Activated CD4-positive, alpha-beta T cell treated with anti-CD3 and anti-CD28 coated beads, Interleukin-2, amount 10 ng/mL, durations not matched to agents 7 days and 5 days (primary cell): ENCODE data around the gene TEX101. TPM values are rescaled to one million over a fixed set of nuclear protein-coding genes. Genes with fewer than 3 reads are reported as not detected.
"Not testable (repeated sequence)": the region's sequence is repeated elsewhere in the genome, so short reads cannot be mapped to it uniquely, and the experiment has no call there.

Experiments
- CTCF ChIA-PET: fragments of 350-600 bp; sonication (Branson Sonifier 250); formaldehyde crosslinking; loops from one replicate; lab custom pipeline; 2021; ENCODE audit warnings: antibody characterized with exemption; lab: Charles Lee
- POLR2A ChIA-PET: fragments of 350-600 bp; sonication (Branson Sonifier 250); formaldehyde crosslinking; loops from one replicate; lab custom pipeline; 2021; ENCODE audit warnings: antibody characterized with exemption; lab: Charles Lee
- DNase-seq: peaks from one replicate; pipeline ENCODE4 v3.0.0-alpha.2; 2020
- H3K27ac Mint-ChIP-seq: one replicate; pipeline ENCODE4 v1.8.0; 2021; ENCODE audit warnings: mild to moderate bottlenecking, moderate library complexity, mixed read lengths
- H3K27me3 Mint-ChIP-seq: one replicate; pipeline ENCODE4 v1.8.0; 2021; ENCODE audit warnings: mixed read lengths
- H3K36me3 Mint-ChIP-seq: one replicate; pipeline ENCODE4 v1.8.0; 2021; ENCODE audit warnings: low read depth, mixed read lengths
- H3K4me1 Mint-ChIP-seq: one replicate; pipeline ENCODE4 v1.8.0; 2021; ENCODE audit warnings: mixed read lengths
- H3K4me3 Mint-ChIP-seq: one replicate; pipeline ENCODE4 v1.8.0; 2021; ENCODE audit warnings: mild to moderate bottlenecking, moderate library complexity, mixed read lengths
- H3K9me3 Mint-ChIP-seq: one replicate; pipeline ENCODE4 v1.8.0; 2021; ENCODE audit warnings: mixed read lengths
- total RNA-seq, 2 experiments: library from RNA; stranded (reverse); gene quantifications; one replicate each; pipeline ENCODE4 v1.2.3, GENCODE V29; 2021

The TEX101 gene
- total RNA-seq, 2 experiments from 2014 or later: not detected

DNA sequence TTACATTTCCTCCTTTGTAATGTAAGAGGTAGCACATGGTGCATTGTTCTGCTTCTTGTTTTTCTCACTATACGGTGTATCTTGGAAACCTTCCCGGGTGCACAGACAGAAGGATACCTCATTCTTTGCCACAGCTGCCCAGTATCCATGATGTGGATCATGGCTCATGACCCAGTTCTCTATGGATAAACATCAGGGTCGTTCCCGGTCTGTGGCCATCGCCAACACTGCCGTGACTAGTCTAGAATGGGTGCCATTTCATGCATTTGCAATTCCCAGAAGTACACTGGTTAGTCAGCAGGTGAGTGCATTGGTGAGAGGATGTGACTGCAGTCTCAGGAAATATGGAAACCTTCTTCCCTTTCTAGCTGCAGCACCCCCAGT is 23.1 kb upstream of the TEX101 start:
- H3K4me3 Mint-ChIP-seq: not testable (repeated sequence)

DNA sequence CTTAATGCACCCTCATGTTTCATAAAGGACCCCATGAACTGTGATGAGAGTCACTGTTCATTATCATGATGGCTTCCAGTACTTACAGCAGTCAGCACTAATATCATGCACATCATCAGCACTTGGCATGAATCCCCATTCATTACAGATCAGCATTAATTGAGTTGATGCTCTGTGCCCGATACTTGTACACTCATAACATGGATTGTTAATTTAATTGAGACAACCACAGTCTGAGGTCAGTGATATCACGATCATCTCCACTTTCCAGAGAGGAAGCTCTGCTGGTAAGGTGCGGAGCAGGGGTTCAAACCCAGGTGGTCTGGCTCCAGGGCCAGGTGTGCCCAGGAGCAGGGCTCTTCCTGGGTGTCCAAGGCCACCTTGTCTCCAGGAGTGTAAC is 21.2 kb upstream of the TEX101 start:
- H3K4me1 Mint-ChIP-seq, DNase-seq, CTCF ChIA-PET, H3K9me3 Mint-ChIP-seq, H3K36me3 Mint-ChIP-seq, POLR2A ChIA-PET, H3K27ac Mint-ChIP-seq, H3K27me3 Mint-ChIP-seq, H3K4me3 Mint-ChIP-seq: not testable (repeated sequence)

More for the DNA sequence above, 23.1 kb upstream of the TEX101 start:
- DNase-seq, H3K36me3 Mint-ChIP-seq, CTCF ChIA-PET, H3K4me1 Mint-ChIP-seq, H3K27ac Mint-ChIP-seq, H3K27me3 Mint-ChIP-seq, H3K9me3 Mint-ChIP-seq, POLR2A ChIA-PET: not testable (repeated sequence)

DNA sequence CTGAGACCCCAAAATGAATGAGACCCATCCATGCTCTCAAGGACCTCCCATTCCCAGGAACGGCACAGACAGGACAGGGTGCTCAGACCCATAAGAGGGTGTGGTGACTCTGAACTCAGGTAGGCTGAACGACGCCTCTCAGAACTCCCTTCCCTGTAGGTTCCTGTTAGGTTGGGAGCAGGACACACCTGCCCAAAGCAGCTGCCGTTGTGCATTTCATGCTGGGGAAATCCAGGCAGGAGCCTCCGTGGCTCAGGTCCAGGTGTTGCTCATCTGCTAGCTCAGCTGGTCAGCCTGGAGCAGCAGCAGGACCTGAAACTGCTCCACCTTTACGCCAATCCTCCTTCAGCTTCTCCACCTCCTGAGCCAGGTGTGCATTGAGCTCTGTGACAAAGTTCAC is 19.1 kb upstream of the TEX101 start:
- H3K27me3 Mint-ChIP-seq: peaks cover 3% of the 10 kb centered on the region
- no peak overlapping the region for H3K27ac Mint-ChIP-seq
- H3K4me3 Mint-ChIP-seq: no peak overlapping the region

DNA sequence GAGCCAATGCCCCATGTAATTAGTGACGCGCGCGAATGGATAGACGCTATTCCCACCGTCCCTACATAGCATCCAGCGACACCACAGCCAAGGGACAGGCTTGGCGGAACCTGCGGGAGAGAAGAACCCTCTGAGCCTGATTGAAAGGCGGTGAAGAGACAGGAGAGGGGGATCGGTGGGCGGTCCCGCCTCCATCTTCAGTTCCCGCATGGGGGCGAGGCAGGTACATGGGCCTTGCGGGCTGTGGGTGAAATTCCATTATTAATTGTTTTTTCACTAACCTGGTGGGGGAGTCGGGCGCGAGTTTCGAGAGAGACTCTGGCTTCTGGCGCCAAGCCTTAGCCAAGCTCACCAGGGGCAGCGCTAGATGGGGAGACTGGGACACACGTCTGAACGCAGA is 8.4 kb upstream of the TEX101 start:
- no peaks in the 10 kb centered on the region for H3K9me3 Mint-ChIP-seq
- no peaks in the 10 kb centered on the region for H3K4me1 Mint-ChIP-seq
- H3K27me3 Mint-ChIP-seq: peaks cover 2% of the 10 kb centered on the region
- CTCF ChIA-PET: no interaction called here
- no peak overlapping the region for H3K27ac Mint-ChIP-seq
- DNase-seq: no peak
- H3K36me3 Mint-ChIP-seq: no peaks in the 10 kb centered on the region
- POLR2A ChIA-PET: no interaction called here
- H3K4me3 Mint-ChIP-seq: no peak overlapping the region

More for the DNA sequence above, 19.1 kb upstream of the TEX101 start:
- CTCF ChIA-PET: no interaction called here
- no peaks in the 10 kb centered on the region for H3K9me3 Mint-ChIP-seq
- no peak for DNase-seq
- H3K4me1 Mint-ChIP-seq: no peaks in the 10 kb centered on the region
- H3K36me3 Mint-ChIP-seq: no peaks in the 10 kb centered on the region
- POLR2A ChIA-PET: no interaction called here

- Mint-ChIP-seq H3K4me3 (no peak overlapping the region), H3K27me3 (no peaks in the 10 kb centered on the region), H3K36me3 (no peaks in the 10 kb centered on the region), H3K27ac (no peak overlapping the region), H3K9me3 (no peaks in the 10 kb centered on the region), H3K4me1 (no peaks in the 10 kb centered on the region)
- POLR2A ChIA-PET: no interaction called here
- CTCF ChIA-PET: interaction anchor here (0.6 kb wide), 1 partner anchor 520 kb away, joined by 3 read pairs; no protein-coding TSS in a partner anchor
- no peak for DNase-seq
Observed at GRCh38 chr19:43407416-43408005, 7.2 kb upstream of the TEX101 start.

GRCh38 chr19:43408043-43408442 is 6.6 kb upstream of the TEX101 start:
- no peaks in the 10 kb centered on the region for H3K9me3 Mint-ChIP-seq
- ChIA-PET CTCF (no interaction called here), POLR2A (no interaction called here)
- H3K36me3 Mint-ChIP-seq: no peaks in the 10 kb centered on the region
- no peaks in the 10 kb centered on the region for H3K4me1 Mint-ChIP-seq
- no peak for DNase-seq
- H3K27ac Mint-ChIP-seq: no peak overlapping the region
- no peaks in the 10 kb centered on the region for H3K27me3 Mint-ChIP-seq
- no peak overlapping the region for H3K4me3 Mint-ChIP-seq

DNA sequence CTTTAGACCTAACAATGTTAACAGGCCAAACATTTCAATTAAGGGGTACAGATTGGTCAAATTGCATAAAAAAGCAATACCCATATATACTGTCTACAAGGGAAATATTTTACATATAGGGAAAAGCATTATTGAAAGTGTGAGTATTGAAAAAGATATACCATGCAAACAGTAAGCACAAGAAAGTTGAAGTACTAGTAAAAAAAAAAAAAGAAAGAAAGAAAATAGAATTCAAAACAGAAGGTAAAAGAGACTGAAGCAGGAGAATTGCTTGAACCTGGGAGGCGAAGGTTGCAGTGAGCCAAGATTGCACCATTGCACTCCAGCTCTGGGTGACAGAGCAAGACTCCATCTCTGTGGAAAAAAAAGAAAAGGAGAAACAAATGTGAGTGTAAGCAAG is 5.3 kb upstream of the TEX101 start:
- CTCF ChIA-PET: interaction anchor here (1.1 kb wide), 1 partner anchor 110 kb away, joined by 3 read pairs; no protein-coding TSS in a partner anchor
- Mint-ChIP-seq H3K36me3 (no peaks in the 10 kb centered on the region), H3K9me3 (no peaks in the 10 kb centered on the region), H3K27me3 (no peaks in the 10 kb centered on the region), H3K4me3 (no peak overlapping the region), H3K27ac (no peak overlapping the region), H3K4me1 (no peaks in the 10 kb centered on the region)
- POLR2A ChIA-PET: no interaction called here
- DNase-seq: no peak

DNA sequence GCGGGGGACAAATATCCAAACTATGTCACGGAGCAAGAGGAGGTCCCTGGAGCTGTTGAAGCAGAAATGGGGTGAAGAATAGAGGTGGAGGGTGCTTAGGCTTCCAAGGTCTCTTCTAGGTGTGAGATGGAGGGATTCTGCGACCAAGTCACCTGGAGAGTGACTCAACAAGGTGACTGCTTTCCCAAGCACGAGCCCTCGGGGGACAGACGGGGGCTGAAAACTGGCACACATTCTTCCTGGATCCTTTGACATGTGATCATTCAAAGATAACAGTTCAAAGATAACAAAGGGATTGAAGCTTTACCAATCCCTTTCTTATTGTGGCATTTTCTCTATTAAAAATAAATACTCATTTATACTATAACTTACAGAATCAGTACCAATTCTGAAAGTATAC is 2.2 kb upstream of the TEX101 start:
- Mint-ChIP-seq H3K36me3 (no peaks in the 10 kb centered on the region), H3K9me3 (no peaks in the 10 kb centered on the region), H3K27me3 (no peaks in the 10 kb centered on the region), H3K4me1 (no peaks in the 10 kb centered on the region), H3K4me3 (no peak overlapping the region), H3K27ac (no peak overlapping the region)
- CTCF ChIA-PET: no interaction called here
- DNase-seq: no peak
- POLR2A ChIA-PET: no interaction called here

GRCh38 chr19:43416951-43417623 is 2.4 kb downstream of the TEX101 start:
- Mint-ChIP-seq H3K4me1 (no peaks in the 10 kb centered on the region), H3K36me3 (no peaks in the 10 kb centered on the region), H3K4me3 (no peak overlapping the region), H3K27me3 (no peaks in the 10 kb centered on the region), H3K9me3 (no peaks in the 10 kb centered on the region), H3K27ac (no peak overlapping the region)
- no peak for DNase-seq
- ChIA-PET POLR2A (no interaction called here), CTCF (interaction anchor here (1.1 to 1.3 kb wide), 2 partner anchors 8 to 15 kb away, joined by 3 to 5 read pairs; no protein-coding TSS in a partner anchor)

GRCh38 chr19:43420954-43421353 is 6.3 kb downstream of the TEX101 start:
- H3K4me1 Mint-ChIP-seq: peaks cover 6% of the 10 kb centered on the region
- POLR2A ChIA-PET: interaction anchor here (0.7 kb wide), 1 partner anchor 229 kb away, joined by 7 read pairs; no protein-coding TSS in a partner anchor
- H3K27me3 Mint-ChIP-seq: no peaks in the 10 kb centered on the region

DNA sequence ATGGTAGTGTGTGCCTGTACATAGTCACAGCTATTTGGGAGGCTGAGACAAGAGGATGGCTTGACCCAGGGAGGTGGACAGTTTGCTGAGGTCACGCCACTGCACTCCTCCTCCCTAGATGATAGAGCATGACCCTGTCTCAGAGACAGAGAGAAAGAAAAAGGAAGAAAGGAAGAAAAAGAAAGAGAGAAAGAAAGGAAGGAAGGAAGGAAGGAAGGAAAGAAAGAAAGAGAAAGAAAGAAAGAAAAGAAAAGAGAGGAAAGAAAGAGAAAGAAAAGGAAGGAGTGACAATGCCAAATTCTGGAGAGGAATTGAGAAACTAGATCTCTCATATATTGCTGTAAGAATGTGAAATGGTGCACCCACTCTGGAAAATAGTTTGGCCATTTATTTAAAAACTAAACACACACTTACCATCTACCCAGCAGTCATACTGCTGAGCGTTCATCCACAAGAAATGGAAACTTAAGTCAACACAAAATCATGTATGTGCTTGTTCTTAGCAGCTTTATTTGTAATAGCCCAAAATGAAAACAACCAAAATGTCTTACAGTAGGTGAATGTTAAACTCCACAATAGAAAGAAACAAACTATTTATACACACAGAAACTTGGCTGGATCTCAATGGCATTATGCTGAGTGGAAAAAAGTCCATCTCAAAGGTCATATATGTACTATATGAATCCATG is 7.5 kb downstream of the TEX101 start:
- H3K4me3 Mint-ChIP-seq: no peak overlapping the region
- H3K36me3 Mint-ChIP-seq: no peaks in the 10 kb centered on the region
- ChIA-PET POLR2A (no interaction called here), CTCF (no interaction called here)
- no peak overlapping the region for H3K27ac Mint-ChIP-seq
- peaks cover 10% of the 10 kb centered on the region for H3K4me1 Mint-ChIP-seq
- no peaks in the 10 kb centered on the region for H3K27me3 Mint-ChIP-seq
- H3K9me3 Mint-ChIP-seq: no peaks in the 10 kb centered on the region
- DNase-seq: no peak

More at GRCh38 chr19:43420954-43421353, 6.3 kb downstream of the TEX101 start:
- DNase-seq: no peak
- H3K4me3 Mint-ChIP-seq: no peak overlapping the region
- no peaks in the 10 kb centered on the region for H3K9me3 Mint-ChIP-seq
- H3K27ac Mint-ChIP-seq: no peak overlapping the region
- CTCF ChIA-PET: interaction anchor here (1.6 kb wide), 1 partner anchor 12 kb away, joined by 5 read pairs; no protein-coding TSS in a partner anchor
- no peaks in the 10 kb centered on the region for H3K36me3 Mint-ChIP-seq

GRCh38 chr19:43422689-43423066 is 8.0 kb downstream of the TEX101 start:
- no peaks in the 10 kb centered on the region for H3K36me3 Mint-ChIP-seq
- H3K4me3 Mint-ChIP-seq: no peak overlapping the region
- POLR2A ChIA-PET: no interaction called here

GRCh38 chr19:43423779-43424178 is 9.1 kb downstream of the TEX101 start:
- no peaks in the 10 kb centered on the region for H3K9me3 Mint-ChIP-seq
- no peak overlapping the region for H3K4me3 Mint-ChIP-seq
- H3K27me3 Mint-ChIP-seq: no peaks in the 10 kb centered on the region
- peaks cover 10% of the 10 kb centered on the region for H3K4me1 Mint-ChIP-seq
- ChIA-PET CTCF (no interaction called here), POLR2A (no interaction called here)
- no peak for DNase-seq
- no peak overlapping the region for H3K27ac Mint-ChIP-seq
- H3K36me3 Mint-ChIP-seq: no peaks in the 10 kb centered on the region

More at GRCh38 chr19:43422689-43423066, 8.0 kb downstream of the TEX101 start:
- H3K9me3 Mint-ChIP-seq: no peaks in the 10 kb centered on the region
- CTCF ChIA-PET: interaction anchor here (0.6 kb wide), 1 partner anchor 367 kb away, joined by 3 read pairs; no protein-coding TSS in a partner anchor
- H3K27ac Mint-ChIP-seq: no peak overlapping the region
- no peaks in the 10 kb centered on the region for H3K27me3 Mint-ChIP-seq
- no peak for DNase-seq
- H3K4me1 Mint-ChIP-seq: peaks cover 10% of the 10 kb centered on the region
